HG03521 (cell line): ENCODE data around the gene EFNA4.

ENCODE experiments used
- ATAC-seq: cut with Tn5 transposase; IDR thresholded peaks from one replicate; pipeline ENCODE4 v1.9.1; 2021; ENCODE audit warnings: mild to moderate bottlenecking, moderate library complexity; ENCODE audit not compliant: unreplicated experiment

The EFNA4 gene

GRCh38 chr1:155085504-155086127, 22.1 kb downstream of the EFNA4 start:
- no peak for ATAC-seq

- no peak for ATAC-seq
Observed at GRCh38 chr1:155086128-155086741, 22.7 kb downstream of the EFNA4 start.

GRCh38 chr1:155086856-155087535, 23.5 kb downstream of the EFNA4 start:
- ATAC-seq, result no peak

- ATAC-seq, result no peak
Observed at GRCh38 chr1:155091071-155092051, 27.8 kb downstream of the EFNA4 start.

GRCh38 chr1:155092131-155092530, 28.6 kb downstream of the EFNA4 start:
- ATAC-seq, result no peak

- ATAC-seq, result no peak
Observed at GRCh38 chr1:155092641-155093040, 29.1 kb downstream of the EFNA4 start.

GRCh38 chr1:155093911-155094621, 30.5 kb downstream of the EFNA4 start:
- ATAC-seq, result no peak

- no peak for ATAC-seq
Observed at GRCh38 chr1:155094622-155094948, 31.0 kb downstream of the EFNA4 start.

- no peak for ATAC-seq
Observed at GRCh38 chr1:155099331-155099730, 35.8 kb downstream of the EFNA4 start.

- ATAC-seq, result no peak
Observed at GRCh38 chr1:155103325-155103724, 39.8 kb downstream of the EFNA4 start.

- no peak for ATAC-seq
Observed at GRCh38 chr1:155104605-155105534, 41.3 kb downstream of the EFNA4 start.

- no peak for ATAC-seq
Observed at GRCh38 chr1:155105604-155106011, 42.1 kb downstream of the EFNA4 start.

GRCh38 chr1:155106862-155107261, 43.3 kb downstream of the EFNA4 start:
- no peak for ATAC-seq

- no peak for ATAC-seq
Observed at GRCh38 chr1:155107309-155108264, 44.0 kb downstream of the EFNA4 start.

GRCh38 chr1:155108296-155108695, 44.8 kb downstream of the EFNA4 start:
- no peak for ATAC-seq

- ATAC-seq, result no peak
Observed at GRCh38 chr1:155110381-155110780, 46.8 kb downstream of the EFNA4 start.

- ATAC-seq, result no peak
Observed at GRCh38 chr1:155110826-155111225, 47.3 kb downstream of the EFNA4 start.

GRCh38 chr1:155113450-155113980, 50.0 kb downstream of the EFNA4 start:
- ATAC-seq, result no peak
